ENCODE results near the gene APBA2. TPM values are rescaled to one million over a fixed set of nuclear protein-coding genes. Genes with fewer than 3 reads are reported as not detected.

APBA2 gene
- total and polyA plus RNA-seq, 2 of the 13 experiments (the other 11 are each of a cell fraction or from before 2014, with no cell fraction given), result 0.62 to 2.3 TPM

- TF ChIP-seq AHDC1 (CRISPR knock-in tag; IDR thresholded peaks at IDR 0.05; ENCODE audit: borderline replicate concordance) (no peak), NCOR1 (IDR thresholded peaks at IDR 0.05; ENCODE audit: borderline replicate concordance, low read length) (no peak)
Measured at GRCh38 chr15:29067949-29068348, 182.2 kb downstream of the APBA2 start (continued).

- no peak overlapping the region for H2AFZ ChIP-seq (ENCODE audit: low read length)
- H3K79me2 ChIP-seq (ENCODE audit: insufficient read depth, low read length), result no peaks in the 10 kb centered on the region
- ChIA-PET POLR2A (no interaction called here), CTCF (ENCODE audit: low intra/inter-chr PET ratio, low total read pairs) (no interaction called here)
- no peak overlapping the region for H3K27ac ChIP-seq (ENCODE audit: extremely low read length, insufficient read depth, low read length)
- in situ Hi-C loops (cut with HindIII; ENCODE audit: extremely low pct_ligation_motif_present, low pct_unique_long_range_greater_than_20kb), result no loop called here
- BruUV-seq (replicated peaks), result no TSS peak
- no peak overlapping the region for H3K9ac ChIP-seq (ENCODE audit: insufficient read depth, low read depth, low read length)
- no peak overlapping the region for H3K4me2 ChIP-seq (ENCODE audit: low read depth, low read length)
- H3K27me3 ChIP-seq (ENCODE audit: control insufficient read depth in 1 of 2, insufficient read depth in 2 of 2, low read length in 2 of 2), result no peaks in the 10 kb centered on the region; a peak in 1 of 5 replicates
- ATAC-seq (no peak), FAIRE-seq (no peak), DNase-seq (ENCODE audit: low spot score) (no peak)
- H3K36me3 ChIP-seq (replicated peaks in 1 of 2; ENCODE audit: control insufficient read depth in 1 of 2, insufficient read depth in 2 of 2, low read length in 2 of 2), result no peaks in the 10 kb centered on the region
- H3K9me3 ChIP-seq (ENCODE audit: low read length), result no peaks in the 10 kb centered on the region
- no peaks in the 10 kb centered on the region for H3K4me1 ChIP-seq (ENCODE audit: insufficient read depth, low read length)
- intact Hi-C loops (cut with micrococcal nuclease; ENCODE audit: unreplicated experiment), result no loop called here
- H3K4me3 ChIP-seq (replicated peaks in 1 of 3; ENCODE audit: insufficient read depth in 1 of 3, low read depth in 2 of 3, low read length in 3 of 3), result no peak overlapping the region
- 75% methylated on average over 13 of the region's 17 CpGs for WGBS (ENCODE audit: low lambda C conversion rate)
- H4K20me1 ChIP-seq (ENCODE audit: insufficient read depth, low read length), result no peaks in the 10 kb centered on the region
- TF ChIP-seq ZNF674 (CRISPR knock-in tag; IDR thresholded peaks at IDR 0.05; ENCODE audit: low read depth) (no peak), TBP (CRISPR knock-in tag; IDR thresholded peaks at IDR 0.05) (no peak), HNRNPL (IDR thresholded peaks at IDR 0.05; ENCODE audit: low read depth, low read length) (no peak), GLMP (CRISPR knock-in tag; IDR thresholded peaks at IDR 0.05; ENCODE audit: borderline replicate concordance) (no peak), ZEB1 (IDR thresholded peaks at IDR 0.05; ENCODE audit: insufficient replicate concordance, low read depth) (no peak), ZNF350 (CRISPR knock-in tag; IDR thresholded peaks at IDR 0.05; ENCODE audit: borderline replicate concordance, low read depth) (no peak), ELF4 (CRISPR knock-in tag; IDR thresholded peaks at IDR 0.05; ENCODE audit: borderline replicate concordance) (no peak), POGK (CRISPR knock-in tag; conservative IDR thresholded peaks at IDR 0.05) (no peak)
Measured at GRCh38 chr15:29070471-29071231, 184.9 kb downstream of the APBA2 start.

All from HepG2 (cell line).